Measurements from ENCODE around the gene POR.

Gene POR

GRCh38 chr7:75937958-75938786 is 23.2 kb downstream of the POR start:
- no peak for TF ChIP-seq CTCF (IDR thresholded peaks at IDR 0.05)

- no peak for TF ChIP-seq CTCF (IDR thresholded peaks at IDR 0.05)
These were observed 24.0 kb downstream of the POR start for GRCh38 chr7:75938921-75939320.

- no peak for TF ChIP-seq CTCF (IDR thresholded peaks at IDR 0.05)
These were observed 28.9 kb downstream of the POR start for GRCh38 chr7:75943864-75944263.

GRCh38 chr7:75944507-75944906 is 29.6 kb downstream of the POR start:
- TF ChIP-seq CTCF (IDR thresholded peaks at IDR 0.05), result no peak

GRCh38 chr7:75945297-75946168 is 30.6 kb downstream of the POR start:
- no peak for TF ChIP-seq CTCF (IDR thresholded peaks at IDR 0.05)

- no peak for TF ChIP-seq CTCF (IDR thresholded peaks at IDR 0.05)
These were observed 31.4 kb downstream of the POR start for GRCh38 chr7:75946207-75946855.

GRCh38 chr7:75948179-75948578 is 33.2 kb downstream of the POR start:
- TF ChIP-seq CTCF (IDR thresholded peaks at IDR 0.05), result no peak

All from LNCAP (cell line).